GM18519 (cell line): ENCODE data around the gene MAD2L1.
A peak's percentile ranks its signal among the peaks of the same experiment; 100 is the strongest.

ENCODE experiments used
- ATAC-seq: cut with Tn5 transposase; IDR thresholded peaks from one replicate; pipeline ENCODE4 v1.9.1; 2021; ENCODE audit warnings: mild to moderate bottlenecking, moderate library complexity; ENCODE audit not compliant: unreplicated experiment, low FRiP score

Gene MAD2L1

DNA sequence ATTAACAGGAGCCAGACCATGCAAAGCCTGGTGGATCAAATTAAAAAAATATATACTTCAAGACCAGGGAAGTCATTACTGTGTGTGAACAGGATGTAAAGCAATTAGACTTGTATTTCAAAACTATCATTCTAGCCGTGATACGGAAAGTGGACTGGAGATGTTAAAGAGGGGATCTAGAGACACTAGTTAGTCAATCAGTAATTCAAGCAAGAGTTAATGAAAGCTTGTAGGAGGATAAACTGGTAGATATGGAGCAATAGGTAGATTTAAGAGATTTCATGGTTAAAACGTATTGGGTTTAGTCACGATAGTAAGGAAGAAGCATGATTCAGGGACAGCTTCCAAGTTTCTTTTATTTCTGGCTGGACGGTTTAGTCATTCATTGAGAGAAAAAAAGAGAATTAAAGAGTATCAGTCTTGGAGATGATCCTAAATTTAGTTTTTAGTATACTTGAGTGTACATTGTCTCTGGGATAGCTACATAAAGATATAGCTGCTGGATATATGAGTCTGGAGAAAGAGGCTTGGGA is 3.9 kb downstream of the MAD2L1 start:
- ATAC-seq = no peak

DNA sequence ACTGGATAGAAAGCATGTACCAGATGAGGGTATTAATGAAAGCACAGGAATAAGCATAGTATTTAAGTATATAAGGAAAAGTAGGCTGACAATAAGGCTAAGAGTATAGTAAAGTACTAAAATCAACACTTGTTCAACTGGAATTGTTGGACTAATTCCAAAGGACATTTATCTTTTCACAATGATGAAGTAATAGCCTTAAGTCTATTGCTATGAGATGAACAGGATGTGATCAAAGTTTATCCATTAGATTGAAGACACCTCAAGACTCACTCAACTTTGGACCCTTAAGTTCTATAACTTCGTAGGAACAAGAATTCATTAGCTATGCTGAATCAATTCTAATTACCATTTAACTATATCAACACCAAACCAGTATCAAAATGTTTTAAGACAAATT is 7.6 kb downstream of the MAD2L1 start:
- ATAC-seq = no peak

DNA sequence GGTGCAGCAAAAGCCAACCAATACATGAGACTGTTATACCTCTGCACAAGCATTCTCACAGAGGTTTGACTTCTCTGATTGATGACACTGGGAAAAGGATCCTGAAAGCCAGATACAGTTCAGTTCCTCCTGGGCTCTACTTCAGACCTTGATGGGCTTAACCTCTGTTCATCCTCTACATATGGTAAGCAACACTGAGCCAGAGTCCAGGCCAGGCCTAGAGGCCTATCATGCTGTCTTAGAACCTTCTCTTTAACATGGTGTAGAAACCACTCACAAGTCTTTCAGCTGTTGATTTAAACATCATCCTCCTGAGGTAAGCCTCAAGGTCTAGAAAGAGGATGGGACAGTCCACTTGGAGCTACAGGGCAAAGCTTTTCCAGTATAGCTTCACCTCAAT is 9.2 kb downstream of the MAD2L1 start:
- ATAC-seq = no peak

DNA sequence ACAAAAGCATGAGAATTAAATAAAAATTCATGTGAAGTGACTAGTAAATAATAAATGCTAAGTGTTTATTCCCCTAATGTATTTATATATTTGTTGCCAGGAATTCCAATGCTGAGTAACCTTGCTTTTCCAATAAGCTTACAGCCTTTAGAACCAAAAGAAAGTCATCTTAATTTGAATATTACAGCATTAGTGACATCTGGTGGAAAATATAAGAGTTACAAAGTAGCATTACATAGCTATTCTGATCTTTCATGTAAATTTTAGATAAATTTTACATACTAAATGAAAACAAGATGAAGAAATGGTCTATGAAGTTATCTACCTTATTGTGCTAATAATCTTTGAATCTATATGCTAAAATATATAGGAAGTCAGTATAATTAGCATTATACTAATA is 10.4 kb downstream of the MAD2L1 start:
- no peak for ATAC-seq

DNA sequence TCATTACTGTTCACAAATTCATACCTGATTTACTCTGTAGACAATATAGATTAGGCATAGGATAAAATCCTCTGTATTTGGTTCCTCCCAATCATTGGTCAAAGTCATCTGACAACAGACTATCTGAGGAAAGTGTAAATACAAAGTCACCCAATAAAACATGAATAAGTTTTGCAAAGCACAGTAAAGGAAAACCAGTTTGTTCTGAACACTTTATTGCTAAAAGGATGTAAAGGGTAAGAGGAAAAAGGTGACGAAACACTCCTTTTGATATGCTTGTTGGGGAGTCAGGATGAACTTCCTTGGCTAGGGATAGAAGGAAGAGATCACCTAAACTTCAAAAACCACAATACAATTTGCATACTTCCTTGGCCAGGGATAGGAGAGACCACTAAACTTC is 10.9 kb downstream of the MAD2L1 start:
- ATAC-seq = no peak

DNA sequence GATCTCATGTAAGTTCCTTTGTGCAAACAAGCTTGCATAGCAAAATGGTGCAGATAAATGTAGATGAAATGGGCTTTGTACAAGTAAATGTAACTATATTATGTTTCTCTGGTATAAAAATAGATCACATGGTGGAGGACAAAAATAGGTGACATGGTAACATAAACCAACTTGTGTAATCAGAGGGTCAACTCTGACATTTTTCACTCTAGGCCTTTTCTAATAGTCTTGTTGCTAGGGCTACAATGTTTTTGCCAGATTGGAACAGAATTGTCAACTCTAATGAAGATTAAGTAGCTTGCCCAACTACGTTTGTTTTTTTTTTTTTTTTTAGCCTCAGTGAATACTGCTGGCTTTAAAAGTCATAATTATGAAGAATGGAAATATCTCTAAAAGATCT is 11.5 kb downstream of the MAD2L1 start:
- no peak for ATAC-seq

DNA sequence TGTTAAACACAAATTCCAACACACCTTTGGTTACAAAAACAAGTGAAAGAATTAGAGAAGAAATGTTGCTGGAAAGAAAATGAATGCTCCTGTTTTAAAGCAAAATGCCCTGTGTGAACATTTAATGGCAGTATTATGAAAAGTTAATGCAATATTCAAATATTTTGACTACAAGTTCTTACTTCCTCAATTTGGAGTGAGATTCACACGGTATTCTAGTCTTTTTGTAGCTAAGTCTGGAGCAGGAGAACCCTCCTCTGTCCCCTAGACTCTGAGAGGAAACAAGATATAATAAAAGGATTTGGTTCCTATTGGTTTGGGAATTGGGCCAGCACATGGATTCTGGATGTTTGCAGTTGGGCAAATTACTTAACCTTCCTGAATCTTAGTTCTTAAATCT is 12.7 kb downstream of the MAD2L1 start:
- ATAC-seq = peak; percentile 60

DNA sequence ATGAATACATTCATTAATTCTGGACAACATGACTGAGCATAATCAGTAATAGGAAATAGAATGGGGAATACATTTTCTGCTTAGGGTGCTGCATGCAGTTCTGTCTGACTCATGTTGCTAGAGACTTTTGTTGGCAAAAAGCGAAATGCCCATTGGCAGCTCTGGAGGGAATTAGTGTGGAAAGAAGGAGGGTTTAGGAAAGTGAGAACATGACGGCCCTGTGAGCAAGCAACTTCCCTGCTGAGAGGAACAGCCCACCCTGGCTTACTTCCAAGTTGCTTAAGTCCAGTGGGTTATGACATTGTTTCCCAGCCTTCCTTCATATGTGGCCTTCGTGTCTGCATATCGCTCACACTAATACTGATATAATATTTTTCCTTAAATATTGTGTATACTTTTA is 13.8 kb downstream of the MAD2L1 start:
- ATAC-seq = no peak

DNA sequence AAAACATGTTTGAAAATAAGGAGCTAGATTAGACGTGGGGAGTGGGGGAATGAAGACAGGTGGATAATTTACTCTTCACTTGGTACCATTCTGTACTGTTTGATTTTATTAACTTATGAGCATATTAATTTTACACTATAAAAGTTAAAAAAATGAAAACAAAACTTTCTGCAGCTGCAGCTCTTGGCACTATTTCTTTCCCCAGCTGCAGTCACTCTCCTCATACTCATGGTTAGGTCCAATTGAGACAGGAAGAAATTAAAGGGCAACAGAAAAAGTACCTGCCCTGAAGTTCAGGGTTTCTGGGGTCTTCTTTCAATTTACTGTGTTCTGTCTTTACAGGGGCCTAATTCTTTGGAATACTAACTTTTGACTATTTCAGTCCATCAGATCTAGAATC is 15.4 kb downstream of the MAD2L1 start:
- no peak for ATAC-seq

DNA sequence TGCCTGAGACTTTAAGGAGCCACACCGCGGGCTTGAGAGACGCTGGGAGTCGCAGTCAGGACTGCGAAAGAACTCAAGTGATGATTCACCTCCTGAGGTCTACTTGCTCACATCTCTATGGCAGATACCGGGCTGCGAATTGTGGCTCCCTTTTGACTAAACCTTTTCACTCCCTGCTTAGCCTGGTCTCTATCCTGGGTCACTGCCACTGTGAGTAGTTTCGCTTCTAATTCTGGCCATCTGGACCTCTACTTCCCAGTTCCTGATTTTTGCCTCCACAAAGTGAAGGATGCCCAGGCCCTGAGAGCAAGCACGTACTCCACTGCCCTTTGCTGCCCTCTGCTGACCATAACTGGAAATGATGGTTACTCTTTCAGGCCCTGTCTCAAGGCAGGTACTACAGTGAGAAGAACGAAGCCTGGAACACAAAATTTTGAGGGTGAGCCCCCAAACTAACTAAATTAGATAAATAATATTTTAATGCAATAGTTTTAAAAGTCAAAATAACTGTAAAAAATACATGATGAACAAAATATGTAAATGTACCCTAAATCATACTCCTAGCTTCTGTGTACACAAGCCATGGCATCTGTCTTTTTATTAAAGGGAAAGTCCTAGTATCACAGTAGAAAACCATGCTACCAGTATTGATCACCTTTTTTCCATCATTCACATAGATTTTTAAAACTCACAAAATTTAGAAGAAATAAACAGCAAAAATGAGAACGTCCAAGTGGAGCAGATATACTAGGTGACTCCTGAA is 16.7 kb downstream of the MAD2L1 start:
- ATAC-seq = peak; percentile 79

DNA sequence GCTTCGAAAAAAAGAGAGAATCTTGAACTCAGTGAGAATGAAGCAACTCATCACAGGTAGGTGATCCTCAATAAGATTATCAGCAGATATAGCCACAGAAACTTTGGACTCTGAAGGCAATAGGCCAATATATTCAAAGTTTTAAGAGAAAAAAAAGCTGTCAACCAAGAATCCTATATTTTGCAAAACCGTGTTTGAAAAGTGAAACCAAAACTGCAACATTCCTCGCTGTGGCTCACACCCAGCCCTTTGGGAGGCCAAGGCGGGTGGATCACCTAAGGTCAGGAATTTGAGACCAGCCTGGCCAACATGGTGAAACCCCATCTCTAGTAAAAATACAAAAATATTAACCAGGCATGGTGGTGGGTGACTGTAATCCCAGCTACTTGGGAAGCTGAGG is 22.8 kb downstream of the MAD2L1 start:
- no peak for ATAC-seq

DNA sequence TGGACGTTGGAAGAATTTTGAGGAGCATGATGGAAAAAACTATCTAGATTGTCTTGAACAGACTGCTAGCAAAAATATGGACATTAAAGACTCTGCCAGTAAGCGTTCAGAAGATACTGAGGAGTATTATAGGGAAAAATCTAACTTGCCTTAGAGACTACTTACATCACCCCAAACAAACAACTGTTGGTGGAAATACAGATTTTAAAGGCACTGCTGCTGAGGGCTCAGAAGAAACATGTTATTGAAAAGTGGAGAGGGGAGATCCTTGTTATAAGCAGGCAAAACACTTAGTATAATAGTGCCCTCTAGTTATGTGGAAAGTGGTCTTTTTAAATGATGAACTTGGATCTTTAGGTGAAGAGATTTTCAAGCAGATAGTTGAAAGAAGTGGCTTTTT is 29.2 kb downstream of the MAD2L1 start:
- ATAC-seq = no peak

DNA sequence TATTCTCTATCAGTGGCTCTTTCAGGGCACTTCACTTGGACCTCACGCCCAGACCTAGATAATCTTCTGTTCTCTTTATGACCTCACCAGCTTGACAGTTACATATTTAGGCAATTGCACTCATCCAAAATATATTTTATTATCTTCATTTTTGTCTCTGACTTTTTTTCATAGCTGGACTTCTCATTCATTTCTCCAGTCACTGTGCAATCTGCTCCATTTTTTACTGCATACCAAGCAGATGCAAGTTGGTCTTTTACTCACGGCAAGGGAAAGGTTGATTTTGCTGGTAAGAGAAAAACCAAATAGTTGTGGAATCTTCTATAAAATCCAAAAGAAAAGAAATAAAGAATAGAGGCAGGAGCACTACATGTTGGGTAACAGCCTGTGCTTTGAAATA is 31.7 kb downstream of the MAD2L1 start:
- no peak for ATAC-seq

DNA sequence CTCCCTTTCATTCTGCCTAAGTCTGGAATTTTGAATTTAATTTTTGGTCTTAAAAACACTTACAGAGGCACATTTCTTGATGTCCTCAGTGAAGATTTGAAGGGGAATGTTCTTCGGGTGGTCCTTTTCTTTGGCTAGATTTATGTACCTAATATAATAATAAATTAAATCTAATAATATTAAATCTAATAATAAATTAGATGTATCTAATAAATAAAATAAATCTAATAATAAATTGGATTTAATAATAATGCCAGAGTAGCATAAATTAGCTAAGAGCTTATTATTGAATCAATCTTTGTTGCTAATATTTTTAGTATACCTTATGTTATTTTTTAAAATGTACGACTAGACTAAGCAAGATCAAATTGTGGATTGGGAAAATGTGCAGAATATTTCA is 39.8 kb downstream of the MAD2L1 start:
- ATAC-seq = no peak

DNA sequence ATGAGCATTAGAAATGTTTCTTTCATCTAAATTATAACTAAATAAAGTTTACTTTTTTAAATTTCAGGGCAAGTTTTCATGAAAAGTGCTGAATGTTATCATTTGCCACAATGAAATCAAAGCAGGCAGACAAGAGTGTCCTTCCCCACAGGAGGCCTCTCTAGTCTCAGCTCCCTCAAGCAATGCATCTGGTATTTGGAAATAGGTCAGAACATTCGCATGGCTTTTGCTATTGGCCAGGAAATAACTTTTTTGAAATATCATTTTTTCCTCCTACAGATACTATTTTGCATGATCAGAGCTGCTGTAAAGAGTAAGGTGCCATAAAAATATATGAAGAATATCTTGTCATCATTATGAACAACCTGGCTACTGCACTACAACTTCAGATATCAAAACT is 41.1 kb downstream of the MAD2L1 start:
- no peak for ATAC-seq

DNA sequence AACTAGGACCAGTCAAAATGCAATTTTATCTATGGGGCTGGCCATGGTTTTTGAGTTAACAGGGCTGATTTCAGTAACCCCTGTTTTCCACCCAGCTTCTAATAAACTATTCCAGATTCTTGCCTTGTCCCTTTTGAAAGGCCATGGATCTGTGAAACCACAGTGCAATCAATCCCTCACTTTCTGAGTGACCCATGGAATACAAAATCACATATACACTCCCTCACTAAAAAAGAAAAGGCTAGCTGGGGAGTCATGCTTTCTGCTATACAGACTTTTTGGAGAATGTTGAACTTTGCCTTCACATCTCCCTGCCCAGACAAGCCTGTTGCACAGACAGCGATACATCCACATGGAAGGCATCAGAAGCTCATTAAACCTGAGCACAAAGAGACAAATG is 47.9 kb downstream of the MAD2L1 start:
- ATAC-seq = no peak

DNA sequence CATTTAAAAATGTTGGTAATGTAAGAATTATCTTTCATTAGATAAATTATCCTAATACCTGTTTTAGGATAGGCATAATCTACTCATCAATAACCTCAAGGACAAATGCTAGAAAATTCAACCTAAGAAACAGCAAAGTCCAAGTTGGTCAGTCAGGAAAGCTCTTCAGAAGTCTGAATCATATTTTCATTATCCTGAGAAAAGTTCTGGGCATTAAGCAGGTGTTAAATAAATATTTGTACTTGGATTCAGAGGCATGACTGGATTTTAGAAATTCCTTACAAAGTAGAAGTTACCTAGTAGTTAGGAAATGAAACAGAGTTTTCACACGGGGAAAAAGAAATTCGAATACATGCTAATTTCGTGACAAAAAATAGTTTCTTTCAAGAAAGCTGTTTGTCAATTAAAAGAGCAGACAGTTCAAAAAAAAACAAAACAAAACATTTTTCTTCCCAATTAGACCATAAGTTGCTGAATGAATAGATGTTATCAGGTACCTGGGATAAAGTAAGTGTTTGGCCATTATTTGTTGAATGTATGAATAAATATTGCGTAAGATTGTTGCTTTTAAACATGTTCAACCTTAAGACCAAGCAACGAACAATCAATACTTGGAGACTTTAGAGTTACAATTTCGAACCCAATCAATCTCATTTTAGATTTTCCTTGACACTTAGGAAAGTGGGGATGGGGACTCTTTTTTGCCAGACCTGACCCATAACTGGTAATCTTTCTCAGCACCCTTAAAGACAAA is 48.5 kb downstream of the MAD2L1 start:
- no peak for ATAC-seq

DNA sequence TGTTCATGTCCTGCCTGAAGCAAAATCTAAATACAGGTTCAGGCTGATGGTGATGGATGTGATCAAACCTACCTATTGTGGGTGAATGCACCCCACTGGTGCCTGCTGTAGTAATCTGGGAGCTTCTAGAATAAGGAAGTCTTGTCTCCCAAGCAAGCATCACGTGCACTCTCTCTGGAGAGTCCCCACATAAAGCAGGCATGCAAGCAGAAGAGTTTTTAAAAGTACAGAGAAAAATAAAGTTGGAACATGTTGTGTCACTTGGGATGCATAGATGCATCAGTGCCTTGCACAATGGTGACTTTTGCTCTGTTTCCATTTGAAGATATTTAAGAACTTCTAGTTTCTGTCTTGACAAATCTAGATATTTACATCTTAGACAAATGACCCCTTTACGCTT is 54.9 kb downstream of the MAD2L1 start:
- no peak for ATAC-seq

DNA sequence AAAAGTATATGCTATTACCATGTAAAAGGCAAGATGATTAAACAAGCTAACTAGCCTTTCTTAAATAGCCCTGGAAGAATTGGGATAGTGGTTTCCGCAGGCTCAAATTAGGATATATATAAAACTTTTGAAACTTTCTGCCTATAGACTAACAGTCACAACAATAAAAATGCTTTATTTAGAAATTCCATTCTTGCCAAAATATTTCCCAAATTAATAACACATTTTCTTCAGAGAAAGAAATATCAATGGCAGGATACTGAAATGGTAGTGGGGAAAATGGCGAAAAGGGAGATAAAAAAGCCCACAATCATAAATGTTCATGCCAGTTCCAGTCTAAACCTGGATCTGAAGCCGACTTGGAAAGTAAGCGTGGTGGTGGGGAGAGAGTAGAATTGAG is 56.0 kb downstream of the MAD2L1 start:
- ATAC-seq = no peak

DNA sequence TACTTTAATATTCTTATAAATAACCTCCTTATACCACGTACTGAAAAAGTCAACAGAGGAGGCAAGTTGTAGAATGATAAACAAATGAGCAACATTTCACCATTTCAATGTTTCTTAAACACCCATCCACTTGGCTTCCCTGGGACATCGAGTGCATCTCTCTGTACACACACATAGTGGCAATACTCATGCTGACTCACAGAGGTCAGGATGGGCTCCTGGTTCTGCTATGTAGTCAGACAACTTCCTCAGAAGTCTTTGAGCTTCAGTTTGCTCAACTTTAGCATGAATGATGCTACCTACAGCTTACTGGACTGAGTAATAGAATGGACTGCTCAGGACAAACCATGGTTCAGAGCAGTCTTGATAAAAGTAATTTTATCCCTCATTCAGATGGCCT is 56.9 kb downstream of the MAD2L1 start:
- ATAC-seq = no peak

DNA sequence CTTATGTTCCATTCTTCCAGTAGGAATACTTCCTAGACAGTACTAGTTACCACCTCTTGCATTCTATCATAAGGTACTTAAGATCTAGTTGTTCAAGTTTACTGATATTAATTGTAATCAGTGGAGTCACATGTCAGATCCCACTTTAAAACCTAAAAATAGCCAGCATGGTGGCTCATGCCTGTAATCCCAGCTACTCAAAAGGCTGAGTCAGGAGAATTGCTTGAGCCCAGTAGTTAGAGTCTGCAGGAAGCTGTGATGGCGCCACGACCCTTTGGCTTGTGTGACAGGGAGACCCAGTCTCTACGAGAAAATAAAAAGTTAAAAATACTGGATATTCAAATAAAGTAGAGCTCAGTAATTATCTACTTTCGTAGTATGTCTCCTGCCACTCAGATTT is 57.7 kb downstream of the MAD2L1 start:
- ATAC-seq = no peak

DNA sequence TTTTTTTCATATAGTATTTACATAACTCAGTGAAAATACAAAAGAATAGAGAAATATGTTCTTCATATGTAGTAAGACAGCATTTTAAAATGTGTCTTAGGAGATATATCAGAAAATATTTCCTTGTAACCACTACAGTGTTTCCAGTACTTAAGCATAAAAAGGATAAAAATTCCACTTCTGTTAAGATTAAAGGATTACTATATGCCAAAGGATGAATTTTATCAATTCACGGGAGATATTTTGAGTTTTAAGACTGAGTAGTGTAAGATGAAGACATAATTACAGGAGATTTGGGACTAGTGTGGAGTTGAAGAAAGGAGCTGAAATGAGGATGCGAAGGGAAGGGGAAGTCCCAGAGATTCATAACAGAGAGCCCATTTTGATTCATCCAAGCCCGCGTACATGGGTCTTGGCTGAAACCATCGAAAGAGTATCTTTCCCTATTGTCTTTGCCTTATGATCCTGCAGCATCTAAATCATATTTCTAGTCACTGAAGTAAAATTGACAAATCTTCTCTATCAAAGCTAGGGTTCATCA is 58.7 kb downstream of the MAD2L1 start:
- ATAC-seq = no peak
